Gastroesophageal sphincter (tissue), 4 donors: ENCODE results near the gene NHS. TPM values are rescaled to one million over a fixed set of nuclear protein-coding genes. Genes with fewer than 3 reads are reported as not detected.

Source experiments
- ATAC-seq: fragments of 150-250 bp; one replicate; pipeline ENCODE4 v1.9.1; 2016; ENCODE audit warnings: mild to moderate bottlenecking, moderate library complexity
- H3K27ac ChIP-seq, 4 donors: fragments of 200-600 bp; sonication (generic) in 3 of 4; 1 replicate in 3 of 4; 2 replicates in 1 of 4; pipeline ENCODE4 v1.5.1; 2016 to 2019
- H3K27me3 ChIP-seq: fragments of 200-600 bp; sonication (generic); one replicate; pipeline ENCODE4 v1.5.1; 2019
- H3K36me3 ChIP-seq, 2 donors: fragments of 200-600 bp; sonication (generic); one replicate each; pipeline ENCODE4 v1.5.1; 2019; ENCODE audit warnings: control low read depth in 1 of 2
- H3K4me1 ChIP-seq, 3 donors: fragments of 200-600 bp; sonication (generic); 1 replicate in 2 of 3; 2 replicates in 1 of 3; pipeline ENCODE4 v1.5.1; 2016 to 2019; ENCODE audit warnings: control low read depth in 2 of 3
- H3K4me3 ChIP-seq, 2 donors: fragments of 200-600 bp; sonication (generic); one replicate each; pipeline ENCODE4 v1.5.1; 2019; ENCODE audit warnings: mild to moderate bottlenecking in 1 of 2, moderate library complexity in 1 of 2
- H3K9me3 ChIP-seq, 3 donors: fragments of 200-600 bp; sonication (generic); one replicate each; pipeline ENCODE4 v1.5.1; 2017 to 2019; ENCODE audit warnings: control low read depth in 2 of 3
- CTCF ChIP-seq, 4 experiments: fragments of 200-600 bp in 2 of 4; fragments of 450-650 bp in 2 of 4; sonication (generic) in 1 of 4; IDR thresholded peaks; one replicate each; pipeline ENCODE4 v1.5.1; 2017 to 2019; ENCODE audit warnings: antibody characterized with exemption in 4 of 4, mild to moderate bottlenecking in 2 of 4, moderate library complexity in 2 of 4
- EP300 ChIP-seq: sonication (generic); formaldehyde crosslinking; IDR thresholded peaks from one replicate; pipeline ENCODE4 v1.6.1; 2017; ENCODE audit warnings: antibody characterized with exemption, mild to moderate bottlenecking
- POLR2A ChIP-seq, 2 donors: fragments of 450-650 bp; IDR thresholded peaks; one replicate each; pipeline ENCODE4 v1.6.1; 2017; ENCODE audit warnings: antibody characterized with exemption in 2 of 2, mild to moderate bottlenecking in 2 of 2, moderate library complexity in 1 of 2
- POLR2AphosphoS5 ChIP-seq: sonication (generic); formaldehyde crosslinking; IDR thresholded peaks from one replicate; pipeline ENCODE4 v1.6.1; 2017; ENCODE audit warnings: antibody characterized with exemption
- WGBS, 2 donors: methylation state at CpG; one replicate each; pipeline ENCODE4 v1.1.5; 2018; ENCODE audit warnings: low coverage in 1 of 2; 5-methylcytosine and 5-hydroxymethylcytosine counted together
- total RNA-seq, 4 donors: library from RNA; depleted of rRNA; stranded (reverse); fragments of >200 nt; gene quantifications; one replicate each; pipeline ENCODE4 v1.1.0, GENCODE V29; 2016

NHS gene
- total RNA-seq, 4 donors from 2014 or later: 4.7 to 12.3 (median 6.6) TPM

- Histone ChIP-seq H3K4me1 (peaks cover 0 to 37% (median 0%) of the 10 kb centered on the region in 3 donors), H3K27me3 (no peaks in the 10 kb centered on the region), H3K36me3 (no peaks in the 10 kb centered on the region), H3K27ac (no peak overlapping the region), H3K9me3 (no peaks in the 10 kb centered on the region), H3K4me3 (no peak overlapping the region)
- 20 to 69% methylated on average over 1 to 4 of the region's 6 CpGs for WGBS, 2 donors
- no peak for ATAC-seq
- no peak for TF ChIP-seq POLR2AphosphoS5
- no peak for TF ChIP-seq EP300
- no peak for TF ChIP-seq CTCF (IDR thresholded peaks at IDR 0.05)
- TF ChIP-seq POLR2A (IDR thresholded peaks at IDR 0.05): no peak
Observed at GRCh38 chrX:17549107-17549651, 174.2 kb downstream of the NHS start.

DNA sequence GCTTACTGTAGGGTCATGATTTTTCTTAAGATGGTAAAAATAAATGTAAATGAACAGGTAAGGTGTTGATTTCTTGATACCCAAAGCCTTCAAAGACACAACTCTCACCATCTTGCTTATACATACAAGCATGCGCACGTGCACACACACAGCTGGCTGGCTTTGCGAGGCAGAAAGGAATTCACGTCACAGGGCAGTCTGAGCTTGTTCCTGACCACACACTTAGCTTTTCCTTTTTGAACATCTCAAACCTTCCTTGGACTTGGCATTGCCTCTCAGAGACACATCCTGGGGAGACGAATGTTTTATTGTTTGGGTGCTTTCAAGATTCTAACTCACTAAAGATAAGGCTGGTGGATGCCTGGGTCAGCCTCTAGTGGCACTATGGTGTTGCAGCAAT lies 175.0 kb downstream of the NHS start:
- Histone ChIP-seq H3K4me3 (no peak overlapping the region), H3K9me3 (no peaks in the 10 kb centered on the region), H3K27me3 (no peaks in the 10 kb centered on the region), H3K36me3 (no peaks in the 10 kb centered on the region), H3K4me1 (peaks cover 0 to 44% (median 0%) of the 10 kb centered on the region in 3 donors), H3K27ac (no peak overlapping the region)
- ATAC-seq: no peak
- 73 to 100% methylated on average over 2 to 3 of the region's 5 CpGs for WGBS, 2 donors
- TF ChIP-seq POLR2AphosphoS5: no peak
- TF ChIP-seq EP300: no peak
- TF ChIP-seq CTCF (IDR thresholded peaks at IDR 0.05): no peak
- no peak for TF ChIP-seq POLR2A (IDR thresholded peaks at IDR 0.05)

GRCh38 chrX:17552044-17552650 lies 177.1 kb downstream of the NHS start:
- H3K4me3 ChIP-seq: no peak overlapping the region
- peaks cover 0 to 55% (median 0%) of the 10 kb centered on the region in 3 donors for H3K4me1 ChIP-seq
- 67 to 76% methylated on average over 3 to 4 of the region's 5 CpGs for WGBS, 2 donors
- no peak for TF ChIP-seq CTCF (IDR thresholded peaks at IDR 0.05)
- no peak for TF ChIP-seq POLR2AphosphoS5
- TF ChIP-seq POLR2A (IDR thresholded peaks at IDR 0.05): no peak
- no peak for TF ChIP-seq EP300
- ATAC-seq: no peak
- no peaks in the 10 kb centered on the region for H3K36me3 ChIP-seq
- H3K27ac ChIP-seq: no peak overlapping the region
- no peaks in the 10 kb centered on the region for H3K27me3 ChIP-seq
- no peaks in the 10 kb centered on the region for H3K9me3 ChIP-seq

DNA sequence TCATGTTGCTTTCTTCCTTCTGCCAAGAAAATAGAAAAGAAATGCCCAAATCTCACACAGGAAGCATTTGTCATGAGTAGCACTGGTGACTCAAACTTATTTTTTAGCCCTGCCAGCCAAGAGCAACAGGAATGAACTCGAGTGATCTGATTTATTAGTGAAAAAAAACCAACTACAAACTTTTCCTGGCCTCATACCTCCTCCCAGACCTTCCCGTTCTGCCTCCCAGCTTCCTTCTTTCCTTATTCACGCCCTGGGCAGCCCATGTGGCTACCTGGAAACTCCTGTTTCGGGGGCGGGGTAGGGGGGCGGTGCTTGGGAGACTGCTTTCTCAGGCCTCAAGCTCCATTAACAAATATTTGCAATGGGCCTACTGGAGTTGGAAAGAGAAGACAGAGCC lies 178.5 kb downstream of the NHS start:
- H3K27me3 ChIP-seq: no peaks in the 10 kb centered on the region
- TF ChIP-seq POLR2AphosphoS5 (peak; percentile 14), POLR2A (IDR thresholded peaks at IDR 0.05) (no peak), CTCF (IDR thresholded peaks at IDR 0.05) (no peak), EP300 (no peak)
- H3K4me1 ChIP-seq: peaks cover 0 to 46% (median 0%) of the 10 kb centered on the region in 3 donors
- ATAC-seq: no peak
- no peak overlapping the region for H3K27ac ChIP-seq
- no peaks in the 10 kb centered on the region for H3K36me3 ChIP-seq
- no peak overlapping the region for H3K4me3 ChIP-seq
- no peaks in the 10 kb centered on the region for H3K9me3 ChIP-seq
- WGBS, 2 donors: 0 to 31% methylated on average over 2 to 4 of the region's 6 CpGs

GRCh38 chrX:17553961-17554482 lies 179.0 kb downstream of the NHS start:
- no peak for TF ChIP-seq EP300
- peak; percentile 36 for TF ChIP-seq POLR2AphosphoS5
- 56% methylated on average over 3 of the region's 6 CpGs; no CpG with 5 or more reads in 1 of the 2 donors for WGBS, 2 donors
- ATAC-seq: peak; percentile 65
- Histone ChIP-seq H3K4me3 (no peak overlapping the region), H3K9me3 (no peaks in the 10 kb centered on the region), H3K36me3 (no peaks in the 10 kb centered on the region), H3K27ac (peak overlapping the region in 1 of 4 donors; percentile 35), H3K4me1 (peaks cover 0 to 43% (median 0%) of the 10 kb centered on the region in 3 donors), H3K27me3 (no peaks in the 10 kb centered on the region)
